Eye (tissue), 1 donor: Measurements from ENCODE around the gene CAPN10.
A peak's percentile ranks its signal among the peaks of the same experiment; 100 is the strongest.

ENCODE experiments used
- DNase-seq: peaks from one replicate; pipeline ENCODE4 v3.0.0-alpha.2; 2015

CAPN10 gene

GRCh38 chr2:240590681-240591111 lies 4.2 kb downstream of the CAPN10 start:
- DNase-seq, result no peak

- DNase-seq, result no peak
Observed at GRCh38 chr2:240591226-240591625, 4.7 kb downstream of the CAPN10 start.

- DNase-seq, result no peak
Observed at GRCh38 chr2:240591784-240592183, 5.2 kb downstream of the CAPN10 start.

GRCh38 chr2:240593026-240593702 lies 6.6 kb downstream of the CAPN10 start:
- no peak for DNase-seq

DNA sequence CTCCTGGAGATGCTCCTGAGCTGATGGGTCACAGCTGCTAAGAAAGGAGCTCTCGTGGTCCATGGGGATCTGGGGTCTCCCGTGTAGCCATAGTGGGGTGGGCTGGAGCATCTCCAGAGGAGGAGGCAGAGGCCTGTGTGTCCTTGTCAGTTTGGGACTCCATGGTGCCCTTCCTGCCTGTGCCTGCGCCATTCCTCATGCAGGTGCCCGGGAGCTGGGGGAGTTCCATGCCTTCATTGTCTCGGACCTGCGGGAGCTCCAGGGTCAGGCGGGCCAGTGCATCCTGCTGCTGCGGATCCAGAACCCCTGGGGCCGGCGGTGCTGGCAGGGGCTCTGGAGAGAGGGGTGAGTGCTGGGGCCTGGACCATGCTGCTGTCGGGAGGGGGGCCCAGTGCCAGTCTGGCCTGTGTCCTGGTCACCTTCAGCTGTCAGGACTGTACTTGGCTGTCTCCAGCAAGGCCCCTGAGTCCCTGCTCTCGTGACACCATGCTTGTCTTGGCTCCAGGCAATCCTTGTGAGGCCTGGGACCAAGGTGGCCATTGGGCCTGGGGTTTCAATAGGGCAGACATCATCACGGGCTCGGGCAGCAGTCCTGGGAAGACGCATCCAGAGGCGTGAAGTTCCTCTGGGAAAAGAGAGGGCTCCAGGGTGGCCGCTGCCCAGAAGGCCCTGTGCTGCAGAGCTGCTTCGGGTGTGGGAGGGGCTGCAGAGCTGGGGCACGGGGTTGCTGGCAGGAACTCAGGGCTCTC lies 7.3 kb downstream of the CAPN10 start:
- no peak for DNase-seq

DNA sequence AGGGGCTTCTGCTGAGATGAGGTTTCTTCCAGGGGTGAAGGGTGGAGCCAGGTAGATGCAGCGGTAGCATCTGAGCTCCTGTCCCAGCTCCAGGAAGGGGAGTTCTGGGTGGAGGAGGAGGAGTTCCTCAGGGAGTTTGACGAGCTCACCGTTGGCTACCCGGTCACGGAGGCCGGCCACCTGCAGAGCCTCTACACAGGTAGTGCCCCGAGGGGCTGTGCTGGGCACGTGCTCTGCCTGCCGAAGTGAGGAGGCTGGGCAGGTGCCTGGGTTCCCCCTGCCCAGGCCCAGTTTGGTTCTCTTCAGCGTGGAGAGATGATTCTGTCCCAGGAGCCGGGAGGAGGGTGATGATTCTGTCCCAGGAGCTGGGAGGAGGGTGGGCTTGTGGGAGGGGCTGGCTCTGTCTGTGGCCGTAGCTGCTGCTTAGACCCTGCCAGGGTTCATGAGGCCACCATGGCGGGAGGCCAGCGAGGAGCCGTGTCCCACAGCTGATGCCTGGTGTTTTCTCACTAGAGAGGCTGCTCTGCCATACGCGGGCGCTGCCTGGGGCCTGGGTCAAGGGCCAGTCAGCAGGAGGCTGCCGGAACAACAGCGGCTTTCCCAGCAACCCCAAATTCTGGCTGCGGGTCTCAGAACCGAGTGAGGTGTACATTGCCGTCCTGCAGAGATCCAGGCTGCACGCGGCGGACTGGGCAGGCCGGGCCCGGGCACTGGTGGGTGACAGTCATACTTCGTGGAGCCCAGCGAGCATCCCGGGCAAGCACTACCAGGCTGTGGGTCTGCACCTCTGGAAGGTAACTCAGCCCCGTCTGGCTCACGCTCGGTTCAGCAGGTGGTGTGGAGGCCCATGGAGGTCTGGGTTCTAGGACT lies 8.2 kb downstream of the CAPN10 start:
- DNase-seq, result no peak

- peak; percentile 28 for DNase-seq
Observed at GRCh38 chr2:240595381-240596079, 9.0 kb downstream of the CAPN10 start.

DNA sequence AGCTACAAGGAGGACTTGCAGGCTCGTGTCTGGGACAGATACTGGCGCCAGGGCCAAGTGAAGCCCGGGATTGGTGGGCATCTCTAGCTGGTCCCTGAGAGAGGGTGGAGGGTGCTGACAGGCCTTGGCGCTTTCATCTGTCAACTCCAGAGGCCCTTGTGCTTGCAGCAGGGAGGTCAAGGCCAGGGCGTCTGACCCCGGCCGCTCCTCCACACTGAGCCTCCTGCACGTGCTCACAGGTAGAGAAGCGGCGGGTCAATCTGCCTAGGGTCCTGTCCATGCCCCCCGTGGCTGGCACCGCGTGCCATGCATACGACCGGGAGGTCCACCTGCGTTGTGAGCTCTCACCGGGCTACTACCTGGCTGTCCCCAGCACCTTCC lies 9.5 kb downstream of the CAPN10 start:
- no peak for DNase-seq

DNA sequence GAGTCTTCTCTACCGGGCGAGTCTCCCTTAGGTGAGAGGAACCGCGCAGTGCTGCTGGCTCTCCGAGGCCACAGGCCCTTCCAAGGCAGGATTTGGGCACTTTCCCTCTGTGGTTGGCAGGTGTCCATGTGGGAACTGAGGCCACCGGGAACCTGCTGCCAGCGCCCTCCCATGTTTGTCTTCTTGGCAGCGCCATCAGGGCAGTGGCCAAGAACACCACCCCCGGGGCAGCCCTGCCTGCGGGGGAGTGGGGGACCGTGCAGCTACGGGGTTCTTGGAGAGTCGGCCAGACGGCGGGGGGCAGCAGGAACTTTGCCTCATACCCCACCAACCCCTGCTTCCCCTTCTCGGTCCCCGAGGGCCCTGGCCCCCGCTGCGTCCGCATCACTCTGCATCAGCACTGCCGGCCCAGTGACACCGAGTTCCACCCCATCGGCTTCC lies 10.0 kb downstream of the CAPN10 start:
- DNase-seq, result no peak

- DNase-seq, result no peak
Observed at GRCh38 chr2:240597054-240597418, 10.5 kb downstream of the CAPN10 start.

DNA sequence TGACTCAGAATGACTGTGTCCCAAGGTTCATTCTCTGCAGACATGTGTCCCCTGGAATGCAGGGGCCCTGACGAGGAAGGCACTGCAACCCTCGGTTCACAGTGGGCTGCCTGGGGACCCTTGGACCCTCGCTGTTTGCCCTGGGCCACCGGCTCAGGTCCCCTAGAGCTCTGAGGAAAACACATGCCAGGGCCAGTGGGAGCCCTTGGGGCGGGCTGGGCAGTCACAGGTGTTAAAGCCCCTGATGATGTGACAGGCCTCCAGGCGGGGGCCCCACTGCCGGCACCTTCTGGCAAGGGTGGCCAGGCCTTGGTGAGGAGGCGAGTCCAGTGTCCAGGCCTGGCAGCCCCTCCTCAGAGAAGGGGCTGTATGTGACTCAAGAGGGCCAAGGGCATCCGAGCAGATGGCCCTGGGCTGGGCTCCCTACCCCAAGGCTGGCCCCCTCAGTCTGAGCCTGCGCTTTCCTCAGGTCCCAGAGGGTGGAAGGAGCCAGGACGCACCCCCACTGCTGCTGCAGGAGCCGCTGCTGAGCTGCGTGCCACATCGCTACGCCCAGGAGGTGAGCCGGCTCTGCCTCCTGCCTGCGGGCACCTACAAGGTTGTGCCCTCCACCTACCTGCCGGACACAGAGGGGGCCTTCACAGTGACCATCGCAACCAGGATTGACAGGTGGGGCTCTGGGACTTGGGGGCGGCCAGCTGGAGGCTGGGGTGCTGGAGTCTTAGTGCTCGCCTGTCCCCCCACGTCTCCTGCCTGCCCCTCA lies 11.1 kb downstream of the CAPN10 start:
- DNase-seq, result no peak

GRCh38 chr2:240598311-240598911 lies 11.9 kb downstream of the CAPN10 start:
- DNase-seq, result no peak

DNA sequence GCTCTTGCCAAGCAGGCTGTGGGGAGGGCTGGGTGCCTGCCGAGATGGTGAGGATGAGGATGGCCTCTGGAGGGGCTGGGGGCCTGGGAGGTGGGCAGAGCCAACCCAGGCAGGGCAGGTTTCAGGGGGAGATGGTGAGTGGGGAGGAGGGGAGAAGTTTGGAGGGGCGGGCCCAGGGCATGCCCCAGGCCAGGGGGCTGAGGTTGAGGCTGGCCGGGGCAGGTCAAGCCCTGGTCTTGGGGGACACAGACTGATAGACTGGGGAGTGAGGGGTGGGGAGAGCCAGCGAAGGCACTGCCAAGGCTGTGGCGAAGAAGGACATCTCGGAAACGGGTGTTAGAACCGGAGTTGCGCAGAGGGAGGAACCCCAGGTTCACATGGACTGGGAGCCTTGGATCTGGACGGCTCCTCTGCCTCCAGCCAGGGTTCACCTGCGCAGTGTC lies 12.6 kb downstream of the CAPN10 start:
- DNase-seq, result no peak

- no peak for DNase-seq
Observed at GRCh38 chr2:240600451-240600961, 14.0 kb downstream of the CAPN10 start.

DNA sequence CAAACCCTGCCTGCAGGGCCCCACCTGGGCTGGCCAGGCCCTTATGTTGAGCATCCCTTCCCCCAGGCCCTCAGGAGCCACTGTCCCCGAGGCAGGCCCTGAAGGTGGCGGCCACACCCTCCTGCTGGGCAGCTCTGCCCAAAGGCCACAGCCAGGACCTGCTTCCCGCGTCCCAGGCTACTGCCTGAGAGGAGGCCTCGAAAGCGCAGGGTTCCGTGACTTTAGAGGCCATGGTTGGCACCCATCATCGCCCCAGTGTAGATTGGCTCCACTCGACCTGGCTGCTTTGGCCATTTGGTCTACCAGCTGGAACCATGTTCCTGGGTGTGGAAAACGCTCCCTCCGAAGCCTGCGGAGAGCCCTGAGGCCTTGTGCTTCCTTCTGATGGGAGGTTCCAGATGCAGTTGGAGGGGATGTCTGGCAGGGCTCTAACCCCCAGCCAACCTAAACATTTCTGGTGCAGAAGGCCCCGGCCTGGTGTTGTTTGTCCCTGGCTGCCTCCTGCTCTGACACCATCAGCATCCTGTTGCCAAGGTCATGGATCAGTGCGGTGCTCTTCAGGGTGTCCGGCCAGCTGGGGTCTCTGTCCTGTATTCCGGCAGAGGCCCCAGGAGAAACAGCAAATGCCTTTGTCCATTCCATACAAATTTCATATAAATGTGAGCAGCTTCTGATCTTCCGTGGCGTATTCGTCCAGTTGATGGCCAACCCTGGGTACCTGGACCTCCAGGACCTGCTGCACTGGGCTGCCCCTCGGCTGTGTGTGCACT lies 14.7 kb downstream of the CAPN10 start:
- no peak for DNase-seq

- DNase-seq, result no peak
Observed at GRCh38 chr2:240601831-240602160, 15.3 kb downstream of the CAPN10 start.

GRCh38 chr2:240602266-240603050 lies 15.9 kb downstream of the CAPN10 start:
- no peak for DNase-seq

DNA sequence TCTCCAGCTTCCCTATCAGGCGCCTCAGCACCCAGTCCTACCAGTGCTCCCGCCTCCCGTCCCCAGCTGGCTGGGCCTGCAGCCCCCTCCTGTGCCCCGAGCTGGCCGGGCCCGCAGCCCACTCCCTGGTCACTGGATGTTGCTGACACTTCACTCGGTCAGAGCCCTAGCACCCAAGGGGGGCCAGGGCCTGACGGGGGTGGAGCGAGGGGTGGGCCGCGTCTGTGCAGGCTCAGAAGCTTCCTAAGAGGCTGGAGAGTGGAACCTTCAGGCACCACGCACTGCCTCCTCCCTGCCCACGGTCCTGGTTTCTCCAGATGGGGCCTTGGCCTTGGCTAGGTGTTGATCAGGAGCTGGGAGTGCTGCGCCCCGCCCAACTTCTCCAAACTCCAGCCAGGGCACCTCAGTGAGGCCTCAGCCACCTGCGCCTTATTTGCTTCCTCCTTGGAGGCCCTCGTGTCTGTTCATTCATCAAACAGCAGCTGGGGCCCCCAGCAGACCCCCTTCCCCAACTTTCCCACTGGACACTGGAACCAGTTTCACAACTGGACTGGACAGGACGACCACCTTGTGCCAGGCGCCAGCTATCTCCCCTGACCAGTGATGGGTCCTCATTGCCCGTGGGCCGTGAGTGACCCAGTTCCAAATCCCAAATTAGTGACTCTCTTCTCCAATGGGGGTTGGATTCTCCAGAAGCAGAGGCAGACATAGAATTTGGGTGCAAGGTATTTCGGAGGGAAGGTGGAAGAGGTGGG lies 16.7 kb downstream of the CAPN10 start:
- no peak for DNase-seq

DNA sequence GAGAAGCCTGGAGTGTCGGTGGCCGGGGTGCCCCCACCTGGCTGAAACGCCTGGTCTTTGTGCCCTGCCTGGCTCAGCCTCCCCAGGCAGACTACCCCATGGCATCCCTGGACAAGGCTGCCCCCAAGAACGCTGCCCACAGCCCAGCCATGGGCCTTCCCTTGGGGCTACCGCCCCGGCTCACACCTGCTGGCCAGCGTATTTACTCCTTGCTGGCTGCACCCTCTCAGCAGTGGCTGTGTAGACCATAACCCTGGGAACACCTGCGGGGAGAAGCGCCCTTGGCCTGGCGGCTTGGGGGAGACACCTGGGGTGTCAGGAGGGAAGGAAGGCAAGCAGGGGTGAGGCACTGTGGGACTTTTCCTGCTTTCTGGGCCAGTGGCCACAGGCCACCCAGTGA lies 17.3 kb downstream of the CAPN10 start:
- no peak for DNase-seq
